ENCODE data around the gene GRIK3.
"Not testable (repeated sequence)": the region's sequence is repeated elsewhere in the genome, so short reads cannot be mapped to it uniquely, and the experiment has no call there.

The GRIK3 gene

GRCh38 chr1:36911561-36912364 lies 122.6 kb downstream of the GRIK3 start:
- no peak for DNase-seq (ENCODE audit: extremely low read depth in 1 of 2, low read depth in 1 of 2)

GRCh38 chr1:36910886-36911540 lies 123.3 kb downstream of the GRIK3 start:
- DNase-seq (ENCODE audit: extremely low read depth in 1 of 2, low read depth in 1 of 2): no peak

- no peak for DNase-seq (ENCODE audit: extremely low read depth in 1 of 2, low read depth in 1 of 2)
Measured at GRCh38 chr1:36909946-36910725, 124.2 kb downstream of the GRIK3 start.

- DNase-seq (ENCODE audit: extremely low read depth in 1 of 2, low read depth in 1 of 2): not testable (repeated sequence)
Measured at GRCh38 chr1:36909359-36909758, 125.0 kb downstream of the GRIK3 start.

GRCh38 chr1:36908096-36908495 lies 126.2 kb downstream of the GRIK3 start:
- no peak for DNase-seq (ENCODE audit: extremely low read depth in 1 of 2, low read depth in 1 of 2)

GRCh38 chr1:36906555-36906954 lies 127.8 kb downstream of the GRIK3 start:
- DNase-seq (ENCODE audit: extremely low read depth in 1 of 2, low read depth in 1 of 2): no peak

- no peak for DNase-seq (ENCODE audit: extremely low read depth in 1 of 2, low read depth in 1 of 2)
Measured at GRCh38 chr1:36905941-36906340, 128.4 kb downstream of the GRIK3 start.

GRCh38 chr1:36900128-36900527 lies 134.2 kb downstream of the GRIK3 start:
- DNase-seq (ENCODE audit: extremely low read depth in 1 of 2, low read depth in 1 of 2): no peak

- DNase-seq (ENCODE audit: extremely low read depth in 1 of 2, low read depth in 1 of 2): not testable (repeated sequence)
Measured at GRCh38 chr1:36897813-36898212, 136.5 kb downstream of the GRIK3 start.

- DNase-seq (ENCODE audit: extremely low read depth in 1 of 2, low read depth in 1 of 2): no peak
Measured at GRCh38 chr1:36894824-36895223, 139.5 kb downstream of the GRIK3 start.

GRCh38 chr1:36890776-36891175 lies 143.5 kb downstream of the GRIK3 start:
- no peak for DNase-seq (ENCODE audit: extremely low read depth in 1 of 2, low read depth in 1 of 2)

- DNase-seq (ENCODE audit: extremely low read depth in 1 of 2, low read depth in 1 of 2): no peak
Measured at GRCh38 chr1:36889478-36890226, 144.7 kb downstream of the GRIK3 start.

- no peak for DNase-seq (ENCODE audit: extremely low read depth in 1 of 2, low read depth in 1 of 2)
Measured at GRCh38 chr1:36888811-36889477, 145.4 kb downstream of the GRIK3 start.

GRCh38 chr1:36885540-36886357 lies 148.6 kb downstream of the GRIK3 start:
- DNase-seq (ENCODE audit: extremely low read depth in 1 of 2, low read depth in 1 of 2): no peak

- no peak for DNase-seq (ENCODE audit: extremely low read depth in 1 of 2, low read depth in 1 of 2)
Measured at GRCh38 chr1:36884801-36885200, 149.5 kb downstream of the GRIK3 start.

GRCh38 chr1:36884029-36884701 lies 150.2 kb downstream of the GRIK3 start:
- no peak for DNase-seq (ENCODE audit: extremely low read depth in 1 of 2, low read depth in 1 of 2)

- no peak for DNase-seq (ENCODE audit: extremely low read depth in 1 of 2, low read depth in 1 of 2)
Measured at GRCh38 chr1:36883315-36883949, 150.9 kb downstream of the GRIK3 start.

- no peak for DNase-seq (ENCODE audit: extremely low read depth in 1 of 2, low read depth in 1 of 2)
Measured at GRCh38 chr1:36882536-36883285, 151.6 kb downstream of the GRIK3 start.

Data from activated CD8-positive, alpha-beta memory T cell treated with anti-CD3 and anti-CD28 coated beads for 1 hour (primary cell).